Panc1 (cell line): ENCODE measurements around the gene CUX1. TPM values are rescaled to one million over a fixed set of nuclear protein-coding genes. Genes with fewer than 3 reads are reported as not detected.

Experiments used
- ATAC-seq: fragments of 200-7000 bp; cut with Tn5 transposase; 2 replicates; pipeline ENCODE4 v1.9.1; 2020; ENCODE audit warnings: mild to moderate bottlenecking, moderate library complexity
- BruUV-seq: library from RNA; stranded (reverse); fragments of 400-500 nt; replicated peaks from 2 replicates; lab custom pipeline; 2021; lab: Mats Ljungman, UMichigan
- CTCF ChIA-PET: fragments of 300-600 bp; sonication (Branson Sonifier 250); formaldehyde crosslinking; loops from one replicate; lab custom pipeline; 2022; ENCODE audit warnings: antibody characterized with exemption; lab: Charles Lee
- POLR2A ChIA-PET: fragments of 300-600 bp; sonication (Branson Sonifier 250); formaldehyde crosslinking; loops from one replicate; lab custom pipeline; 2022; ENCODE audit warnings: antibody characterized with exemption; lab: Charles Lee
- DNase-seq: peaks from one replicate; pipeline ENCODE4 v3.0.0-alpha.2; 2010; ENCODE audit warnings: low read depth, low spot score
- H3K27ac ChIP-seq: 2 replicates; pipeline ENCODE4 v1.5.1; 2011; ENCODE audit warnings: mild to moderate bottlenecking, low read length, inconsistent platforms
- H3K27me3 ChIP-seq: fragments of 200-500 bp; sonication (Bioruptor generic); 2 replicates; pipeline ENCODE4 v1.6.0; 2014; ENCODE audit warnings: low read length, inconsistent platforms; ENCODE audit not compliant: control insufficient read depth, insufficient read depth
- H3K36me3 ChIP-seq: fragments of 200-500 bp; sonication (Bioruptor generic); 2 replicates; pipeline ENCODE4 v1.5.1; 2014; ENCODE audit warnings: inconsistent platforms, mild to moderate bottlenecking, low read length, moderate library complexity; ENCODE audit not compliant: control insufficient read depth, insufficient read depth
- H3K4me1 ChIP-seq: 2 replicates; pipeline ENCODE4 v1.5.1; 2011; ENCODE audit warnings: inconsistent platforms, mild to moderate bottlenecking, low read length, moderate library complexity; ENCODE audit not compliant: control insufficient read depth, insufficient read depth
- H3K4me3 ChIP-seq, 2 experiments: 2 replicates each; pipeline ENCODE4 v1.5.1; 2011 to 2012; ENCODE audit warnings: low read depth in 2 of 2, low read length in 2 of 2, mild to moderate bottlenecking in 2 of 2, inconsistent platforms in 1 of 2, moderate library complexity in 1 of 2
- H3K9me3 ChIP-seq: fragments of 200-500 bp; sonication (Bioruptor generic); 2 replicates; pipeline ENCODE4 v1.5.1; 2014; ENCODE audit warnings: low read depth, mild to moderate bottlenecking, inconsistent platforms, low read length, moderate library complexity; ENCODE audit not compliant: control insufficient read depth, insufficient read depth
- CTCF ChIP-seq: fragments of 450-650 bp; IDR thresholded peaks from 2 replicates; pipeline ENCODE4 v1.5.1; 2017; ENCODE audit warnings: mild to moderate bottlenecking
- POLR2AphosphoS5 ChIP-seq: IDR thresholded peaks from 2 replicates; pipeline ENCODE4 v1.6.1; 2012; ENCODE audit warnings: mild to moderate bottlenecking, low read depth, low read length, moderate library complexity
- REST ChIP-seq, 2 experiments: IDR thresholded peaks; 2 replicates each; pipeline ENCODE4 v1.6.1; 2011 to 2012; ENCODE audit warnings: low read depth in 2 of 2, control low read depth in 1 of 2, low read length in 1 of 2, mild to moderate bottlenecking in 1 of 2, moderate library complexity in 1 of 2; ENCODE audit not compliant: insufficient read depth in 1 of 2
- SIN3A ChIP-seq: IDR thresholded peaks from 2 replicates; pipeline ENCODE4 v1.6.1; 2012; ENCODE audit warnings: low read depth, mild to moderate bottlenecking, low read length, moderate library complexity, borderline replicate concordance; ENCODE audit not compliant: insufficient read depth
- TCF7L2 ChIP-seq: IDR thresholded peaks from 2 replicates; pipeline ENCODE4 v1.6.1; 2011; ENCODE audit warnings: mild to moderate bottlenecking, low read depth, low read length, inconsistent platforms
- in situ Hi-C: cut with HindIII; loops from 2 replicates; pipeline ENCODE4 v1.10.0; 2016; ENCODE audit warnings: low sequenced_read_pairs, low pct_unique_long_range_greater_than_20kb
- intact Hi-C: fragments of 100-400 bp; cut with micrococcal nuclease; formaldehyde crosslinking; loops from one replicate; pipeline ENCODE4 v1.10.0; 2022; ENCODE audit not compliant: unreplicated experiment
- total RNA-seq: library from RNA; stranded (reverse); gene quantifications from one replicate; pipeline ENCODE4 v1.2.1, GENCODE V29; 2021; ENCODE audit not compliant: unreplicated experiment

The CUX1 gene
- total RNA-seq, 1 experiment from 2014 or later: 50.9 TPM

- no peaks in the 10 kb centered on the region for H3K9me3 ChIP-seq
- no peaks in the 10 kb centered on the region for H3K27me3 ChIP-seq
- TF ChIP-seq CTCF (no peak), REST (IDR thresholded peaks at IDR 0.05; ENCODE audit: insufficient read depth in 1 of 2, low read depth in 2 of 2, low read length in 1 of 2) (no peak), TCF7L2 (no peak), SIN3A (no peak), POLR2AphosphoS5 (no peak)
- in situ Hi-C loops (no loop called here), intact Hi-C loops (no loop called here)
- no peaks in the 10 kb centered on the region for H3K36me3 ChIP-seq
- no peak for ATAC-seq
- ChIA-PET CTCF (no interaction called here), POLR2A (interaction anchor here (0.6 kb wide), 1 partner anchor 21 kb away, joined by 7 read pairs; no protein-coding TSS in a partner anchor)
- H3K27ac ChIP-seq: no peak overlapping the region
- no TSS peak for BruUV-seq
- DNase-seq: no peak
- H3K4me1 ChIP-seq: no peaks in the 10 kb centered on the region
- H3K4me3 ChIP-seq: no peak overlapping the region
Measured at GRCh38 chr7:102170393-102170970, 353.1 kb downstream of the CUX1 start.

GRCh38 chr7:102173669-102174068, 356.2 kb downstream of the CUX1 start:
- ATAC-seq (no peak), DNase-seq (no peak)
- Histone ChIP-seq H3K4me1 (no peaks in the 10 kb centered on the region), H3K27ac (no peak overlapping the region), H3K36me3 (no peaks in the 10 kb centered on the region), H3K27me3 (no peaks in the 10 kb centered on the region), H3K9me3 (no peaks in the 10 kb centered on the region), H3K4me3 (no peak overlapping the region)
- ChIA-PET POLR2A (no interaction called here), CTCF (no interaction called here)
- intact Hi-C loops: no loop called here
- in situ Hi-C loops: no loop called here
- TF ChIP-seq TCF7L2 (no peak), CTCF (no peak), POLR2AphosphoS5 (no peak), REST (IDR thresholded peaks at IDR 0.05; ENCODE audit: insufficient read depth in 1 of 2, low read depth in 2 of 2, low read length in 1 of 2) (no peak), SIN3A (no peak)
- BruUV-seq: no TSS peak
